Left ventricle myocardium inferior (tissue), 1 donor: ENCODE measurements around the gene LATS1. TPM values are rescaled to one million over a fixed set of nuclear protein-coding genes. Genes with fewer than 3 reads are reported as not detected.

Source experiments
- DNase-seq: peaks from one replicate; pipeline ENCODE4 v3.0.0-alpha.2; 2020
- H3K27ac ChIP-seq: fragments of 200-600 bp; replicated peaks from 2 replicates; pipeline ENCODE4 v1.8.0; 2021
- H3K27me3 ChIP-seq: fragments of 200-600 bp; 2 replicates; pipeline ENCODE4 v1.8.0; 2021; ENCODE audit warnings: low read depth
- H3K36me3 ChIP-seq: fragments of 200-600 bp; 2 replicates; pipeline ENCODE4 v1.8.0; 2021
- H3K4me1 ChIP-seq: fragments of 200-600 bp; 2 replicates; pipeline ENCODE4 v1.8.0; 2021
- H3K4me3 ChIP-seq: fragments of 200-600 bp; 2 replicates; pipeline ENCODE4 v1.8.0; 2021; ENCODE audit warnings: mild to moderate bottlenecking, moderate library complexity
- H3K9me3 ChIP-seq: fragments of 200-600 bp; replicated peaks from 2 replicates; pipeline ENCODE4 v1.8.0; 2021
- intact Hi-C: fragments of 100-400 bp; cut with micrococcal nuclease; formaldehyde crosslinking; loops from one replicate; pipeline ENCODE4 v1.11.0; 2022
- long read RNA-seq: library from polyadenylated mRNA; unstranded; transcript quantifications from one replicate; pipeline ENCODE4 v2.0.0, GENCODE V29; 2021
- total RNA-seq: library from RNA; stranded (reverse); fragmentation: NEBNext Ultra II Directional; extraction: Animal tissue kit (Norgen Biotek cat#: 25700); gene quantifications from one replicate; pipeline ENCODE4 v1.2.1, GENCODE V29; 2021
- TF ChIP-seq, protein P1 (sequence below): fragments of 200-600 bp; IDR thresholded peaks from 2 replicates; pipeline ENCODE4 v1.8.0; 2021; ENCODE audit warnings: antibody characterized with exemption, mild to moderate bottlenecking, borderline replicate concordance
- donor health status: DM: no; HTN: yes; CAD: no; lungs with severe emphysema.

The LATS1 gene
- total RNA-seq = 10.8 TPM
- long read RNA-seq, partial matches to known transcripts = 0 of 4 reads
- long read RNA-seq, other reads (novel, unspliced or antisense) = 1 of 4 reads

DNA sequence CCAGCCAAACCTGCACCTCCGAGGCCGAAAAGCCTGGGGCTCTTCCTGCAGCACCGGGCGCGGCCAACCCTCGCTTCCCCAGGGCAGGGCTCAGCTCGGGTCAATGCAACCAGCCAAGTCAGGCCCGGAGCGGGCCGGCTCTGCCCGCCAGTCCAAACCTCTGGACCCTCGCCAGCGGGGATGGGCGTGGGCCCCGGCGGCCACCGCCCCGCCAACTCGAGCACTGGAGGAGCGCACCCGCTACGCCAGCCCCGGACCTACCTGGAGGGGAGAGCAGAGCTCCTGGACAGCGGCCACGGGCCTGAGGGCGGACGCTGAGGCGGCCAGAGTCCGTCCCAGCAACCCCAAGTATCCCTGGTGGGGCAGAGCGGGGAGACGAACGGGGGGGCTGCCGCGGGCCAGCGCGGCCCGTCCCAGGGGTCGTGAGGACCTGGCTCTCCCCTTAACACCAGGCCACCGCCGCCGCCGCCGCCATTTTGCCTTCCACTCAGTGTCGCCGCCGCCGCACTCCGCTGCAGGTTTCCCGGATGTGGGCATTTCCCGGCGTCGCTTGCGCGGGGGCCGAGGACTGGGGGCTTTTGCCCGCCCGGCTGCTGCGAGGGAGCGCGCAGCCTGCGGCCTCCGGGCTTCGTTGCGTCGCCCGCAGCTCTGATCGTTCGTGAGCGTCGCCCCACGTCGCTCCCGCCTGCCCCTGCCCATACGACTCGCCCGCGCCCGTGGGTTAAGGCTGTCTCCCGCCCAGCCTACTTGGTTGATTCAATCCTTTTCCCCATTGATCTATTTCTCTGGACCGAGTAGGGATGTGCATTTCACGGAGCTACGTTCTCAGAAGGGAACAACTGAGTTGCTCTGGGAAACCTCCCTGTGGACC is at the start of gene LATS1:
Gene LATS1 (minus strand): TSS at position 514 of the 871 bp plus-strand sequence. CDS start 15,975 bp downstream, outside the sequence.
- Histone ChIP-seq H3K4me3 (peak within 1 kb of the TSS; percentile 99), H3K4me1 (peaks cover 54% of the 10 kb centered on the region), H3K27ac (peak within 1 kb of the TSS; percentile 100), H3K36me3 (no peaks in the 10 kb centered on the region), H3K9me3 (no peaks in the 10 kb centered on the region), H3K27me3 (no peaks in the 10 kb centered on the region)
- TF ChIP-seq, protein P1, sequence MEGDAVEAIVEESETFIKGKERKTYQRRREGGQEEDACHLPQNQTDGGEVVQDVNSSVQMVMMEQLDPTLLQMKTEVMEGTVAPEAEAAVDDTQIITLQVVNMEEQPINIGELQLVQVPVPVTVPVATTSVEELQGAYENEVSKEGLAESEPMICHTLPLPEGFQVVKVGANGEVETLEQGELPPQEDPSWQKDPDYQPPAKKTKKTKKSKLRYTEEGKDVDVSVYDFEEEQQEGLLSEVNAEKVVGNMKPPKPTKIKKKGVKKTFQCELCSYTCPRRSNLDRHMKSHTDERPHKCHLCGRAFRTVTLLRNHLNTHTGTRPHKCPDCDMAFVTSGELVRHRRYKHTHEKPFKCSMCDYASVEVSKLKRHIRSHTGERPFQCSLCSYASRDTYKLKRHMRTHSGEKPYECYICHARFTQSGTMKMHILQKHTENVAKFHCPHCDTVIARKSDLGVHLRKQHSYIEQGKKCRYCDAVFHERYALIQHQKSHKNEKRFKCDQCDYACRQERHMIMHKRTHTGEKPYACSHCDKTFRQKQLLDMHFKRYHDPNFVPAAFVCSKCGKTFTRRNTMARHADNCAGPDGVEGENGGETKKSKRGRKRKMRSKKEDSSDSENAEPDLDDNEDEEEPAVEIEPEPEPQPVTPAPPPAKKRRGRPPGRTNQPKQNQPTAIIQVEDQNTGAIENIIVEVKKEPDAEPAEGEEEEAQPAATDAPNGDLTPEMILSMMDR = no peak
- peak; percentile 91 for DNase-seq
- intact Hi-C loops = no loop called here

DNA sequence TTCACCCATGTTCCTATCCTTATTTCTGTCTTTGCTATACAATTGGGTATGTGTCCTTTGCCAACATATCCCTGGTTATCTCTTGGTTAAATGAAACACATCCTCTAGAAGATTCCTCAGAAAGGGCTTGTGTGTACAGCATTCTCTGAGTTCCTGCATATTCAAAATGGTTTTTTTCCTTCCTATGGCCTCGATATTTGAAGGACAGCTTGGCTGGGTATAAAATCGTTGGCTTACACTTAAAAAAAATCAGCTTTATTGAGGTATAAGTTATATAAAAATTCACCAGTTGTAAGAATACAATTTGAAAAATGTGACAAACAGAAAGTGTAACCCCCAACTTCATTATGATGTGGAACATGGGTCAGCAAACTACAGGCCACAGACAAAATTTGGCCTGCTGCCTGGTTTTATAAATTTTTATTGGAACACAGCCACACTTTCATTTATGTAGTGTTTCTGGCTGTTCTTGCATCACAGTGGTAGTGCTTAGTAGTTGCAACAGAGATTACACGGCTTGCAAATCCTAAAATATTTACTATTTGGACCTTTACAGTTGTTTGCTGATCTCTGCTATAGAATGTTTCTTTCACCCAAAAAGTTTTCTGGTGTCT is 48.4 kb upstream of the LATS1 start:
- Histone ChIP-seq H3K4me3 (no peak overlapping the region), H3K27me3 (no peaks in the 10 kb centered on the region), H3K36me3 (peaks cover 30% of the 10 kb centered on the region), H3K27ac (no peak overlapping the region), H3K9me3 (peaks cover 12% of the 10 kb centered on the region), H3K4me1 (peaks cover 7% of the 10 kb centered on the region)
- TF ChIP-seq, protein P1 = no peak
- intact Hi-C loops = no loop called here
- no peak for DNase-seq

DNA sequence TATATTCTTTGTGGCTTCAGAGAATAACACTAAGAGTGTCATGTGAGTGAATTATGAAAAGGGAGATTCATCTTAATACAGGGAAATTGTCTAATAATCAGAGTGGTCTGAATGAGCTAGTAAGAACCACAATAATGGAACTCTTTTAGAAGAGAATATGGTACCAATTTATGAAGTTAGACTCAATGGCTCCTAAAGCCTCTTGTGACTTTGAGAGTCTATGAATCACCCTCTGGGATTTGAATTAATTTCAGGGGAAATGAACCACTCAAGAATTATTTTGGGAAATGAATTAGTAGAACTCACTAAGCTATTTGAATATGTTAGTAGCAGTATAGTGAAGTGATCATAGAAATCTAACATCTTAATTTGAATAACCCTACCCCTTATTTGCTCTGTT is 46.0 kb upstream of the LATS1 start:
- peaks cover 12% of the 10 kb centered on the region for H3K9me3 ChIP-seq

DNA sequence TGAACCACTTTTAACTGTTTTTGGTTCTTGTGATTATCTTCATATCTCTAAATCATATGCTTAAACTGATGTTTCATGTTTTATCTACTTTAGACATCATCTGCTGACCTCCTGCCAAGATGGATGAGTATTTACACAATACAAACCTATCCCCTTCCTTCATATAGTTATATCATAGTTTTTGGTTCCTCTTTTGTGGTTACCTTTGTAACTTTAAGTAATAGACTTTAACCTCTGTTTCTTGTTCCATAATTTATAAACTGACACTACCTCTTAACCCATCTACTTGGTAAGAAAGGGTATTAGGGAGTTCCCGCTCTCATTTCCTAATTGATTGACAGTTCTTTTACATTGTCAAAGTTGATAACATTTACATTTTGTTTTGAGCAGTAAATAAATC is 43.5 kb upstream of the LATS1 start:
- TF ChIP-seq, protein P1 = no peak
- Histone ChIP-seq H3K36me3 (peaks cover 26% of the 10 kb centered on the region), H3K27ac (no peak overlapping the region), H3K27me3 (no peaks in the 10 kb centered on the region), H3K9me3 (peaks cover 10% of the 10 kb centered on the region), H3K4me3 (no peak overlapping the region), H3K4me1 (peaks cover 21% of the 10 kb centered on the region)
- DNase-seq = no peak
- intact Hi-C loops = no loop called here

More for the DNA sequence above, 46.0 kb upstream of the LATS1 start:
- intact Hi-C loops = no loop called here
- Histone ChIP-seq H3K27me3 (no peaks in the 10 kb centered on the region), H3K4me3 (no peak overlapping the region), H3K27ac (no peak overlapping the region), H3K36me3 (peaks cover 39% of the 10 kb centered on the region), H3K4me1 (peaks cover 7% of the 10 kb centered on the region)
- no peak for DNase-seq
- TF ChIP-seq, protein P1 = no peak

DNA sequence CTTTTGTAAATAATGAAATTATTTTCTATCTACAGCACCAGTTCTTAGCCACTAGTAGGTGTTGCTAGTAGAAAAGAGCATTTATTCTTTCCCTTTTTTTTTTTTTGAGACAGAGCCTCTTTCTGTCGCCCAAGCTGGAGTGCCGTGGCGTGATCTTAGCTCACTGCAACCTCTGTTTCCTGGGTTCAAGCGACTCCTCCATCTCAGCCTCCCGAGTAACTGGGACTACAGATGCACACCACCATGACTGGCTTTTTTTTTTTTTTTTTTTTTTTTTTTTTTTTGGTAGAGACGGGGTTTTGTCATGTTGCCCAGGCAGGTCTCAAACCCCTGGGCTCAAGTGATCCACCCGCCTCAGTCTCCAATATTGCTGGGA is 38.3 kb upstream of the LATS1 start:
- Histone ChIP-seq H3K36me3 (peaks cover 14% of the 10 kb centered on the region), H3K4me3 (no peak overlapping the region), H3K27me3 (no peaks in the 10 kb centered on the region), H3K4me1 (peaks cover 52% of the 10 kb centered on the region), H3K9me3 (no peaks in the 10 kb centered on the region), H3K27ac (peak overlapping the region; percentile 56)
- intact Hi-C loops = no loop called here
- DNase-seq = no peak
- TF ChIP-seq, protein P1 = no peak
